ENCODE results near the gene ELF5. TPM values are rescaled to one million over a fixed set of nuclear protein-coding genes. Genes with fewer than 3 reads are reported as not detected.

Gene ELF5
- total RNA-seq, 1 donor: not detected

Other genes starting within 250 kb of the ELF5 start
- gene ABTB2, start 155.8 kb downstream of the ELF5 start, total RNA-seq: 5.1 and 5.9 TPM in 2 replicates
- 56.6 and 62.6 TPM in 2 replicates for gene CAT, start 74.9 kb downstream of the ELF5 start, total RNA-seq
- not detected in 2 replicates for gene EHF, start 107.3 kb upstream of the ELF5 start, total RNA-seq